Fibroblast of skin of back (primary cell): Measurements from ENCODE around the gene LPXN. TPM values are rescaled to one million over a fixed set of nuclear protein-coding genes. Genes with fewer than 3 reads are reported as not detected.

Experiments used
- DNase-seq: peaks from one replicate; pipeline ENCODE4 v3.0.0-alpha.2; 2013
- polyA plus RNA-seq, 2 experiments: library from polyadenylated mRNA; unstranded; fragments of 120-200 nt; gene quantifications; one replicate each; pipeline ENCODE4 v1.2.1, GENCODE V29; 2013; ENCODE audit not compliant: insufficient read length in 2 of 2

LPXN gene
- 2.2 TPM for polyA plus RNA-seq (2013, experiment 1 of 2; ENCODE audit: insufficient read length)
- polyA plus RNA-seq (2013, experiment 2 of 2; ENCODE audit: insufficient read length): 1.6 TPM

DNA sequence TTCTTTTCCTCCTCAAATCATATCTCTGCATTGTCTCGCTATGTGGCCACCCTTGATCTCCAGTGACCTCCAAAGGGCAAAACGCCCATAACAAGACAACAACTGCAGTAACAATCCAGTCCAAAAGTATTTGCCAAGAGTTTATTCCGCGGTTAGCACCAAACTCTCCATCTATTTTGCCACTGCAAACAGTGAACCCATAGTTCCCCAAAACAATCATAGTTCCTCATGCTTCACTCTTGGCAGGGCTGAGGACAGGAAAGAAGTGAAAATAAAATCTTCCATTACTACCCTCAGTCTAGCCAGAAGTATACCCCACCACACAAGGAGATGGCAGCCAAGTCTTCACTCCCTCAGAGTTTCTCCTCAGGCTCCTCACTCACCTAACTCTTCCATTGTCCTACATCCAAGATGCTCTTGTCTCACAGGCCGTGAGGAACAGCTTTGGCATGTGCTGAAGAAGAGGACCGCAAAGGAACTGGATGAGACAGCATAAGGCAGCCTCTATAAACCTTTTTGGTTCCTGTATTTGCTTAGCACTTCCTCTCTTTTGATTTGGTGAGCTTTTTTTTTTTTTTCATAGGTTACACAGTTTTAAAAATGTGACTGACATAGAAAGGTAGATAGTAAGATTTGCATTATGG is at the start of gene LPXN:
TSS of gene LPXN (minus strand) at position 480 of the 644 bp plus-strand sequence. CDS start at position 396, 84 bp downstream.
- DNase-seq: peak; percentile 31

DNA sequence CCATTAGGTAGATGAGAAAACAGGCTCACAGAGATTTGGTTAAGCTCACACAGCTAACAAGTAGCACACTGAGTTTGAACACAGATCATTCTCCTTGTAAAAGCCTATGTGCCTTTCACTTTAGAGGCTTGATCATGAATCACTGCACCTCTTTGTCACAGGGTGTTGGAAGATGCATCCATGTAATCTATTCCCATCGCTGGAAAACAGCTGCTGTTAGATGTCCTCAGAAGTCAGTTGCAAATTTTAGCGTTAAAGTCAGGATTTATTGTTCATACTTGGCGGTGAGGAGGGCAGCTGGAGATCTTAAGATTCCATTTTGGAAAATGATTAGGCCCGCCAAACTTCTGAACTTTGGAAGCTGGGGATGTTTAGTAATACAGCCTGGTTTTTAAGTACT is 49.4 kb upstream of the LPXN start:
- DNase-seq: no peak

DNA sequence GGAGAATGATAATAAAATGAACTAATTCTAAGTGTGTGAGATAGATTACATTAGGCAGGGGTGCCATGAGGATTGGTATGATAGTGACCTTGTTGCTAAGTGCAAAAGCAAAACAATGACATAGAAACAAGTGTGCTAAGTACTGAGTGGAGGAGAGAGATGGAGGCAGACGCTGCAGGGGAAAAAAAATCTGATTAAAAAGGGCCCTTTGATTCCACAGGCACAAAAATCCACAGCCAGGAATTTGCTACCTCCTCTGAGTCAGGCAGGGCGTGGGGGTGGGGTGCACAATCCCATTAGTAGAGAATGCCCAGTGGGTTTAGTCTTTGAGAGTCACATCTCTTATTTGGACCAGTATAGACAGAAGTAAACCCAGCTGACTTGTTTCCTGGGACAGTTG is 46.7 kb upstream of the LPXN start, which contains the start of gene CNTF:
TSS of gene CNTF (plus strand) at position 322 of the 400 bp plus-strand sequence. CDS start 88 bp downstream, outside the sequence.
- DNase-seq: peak; percentile 38

DNA sequence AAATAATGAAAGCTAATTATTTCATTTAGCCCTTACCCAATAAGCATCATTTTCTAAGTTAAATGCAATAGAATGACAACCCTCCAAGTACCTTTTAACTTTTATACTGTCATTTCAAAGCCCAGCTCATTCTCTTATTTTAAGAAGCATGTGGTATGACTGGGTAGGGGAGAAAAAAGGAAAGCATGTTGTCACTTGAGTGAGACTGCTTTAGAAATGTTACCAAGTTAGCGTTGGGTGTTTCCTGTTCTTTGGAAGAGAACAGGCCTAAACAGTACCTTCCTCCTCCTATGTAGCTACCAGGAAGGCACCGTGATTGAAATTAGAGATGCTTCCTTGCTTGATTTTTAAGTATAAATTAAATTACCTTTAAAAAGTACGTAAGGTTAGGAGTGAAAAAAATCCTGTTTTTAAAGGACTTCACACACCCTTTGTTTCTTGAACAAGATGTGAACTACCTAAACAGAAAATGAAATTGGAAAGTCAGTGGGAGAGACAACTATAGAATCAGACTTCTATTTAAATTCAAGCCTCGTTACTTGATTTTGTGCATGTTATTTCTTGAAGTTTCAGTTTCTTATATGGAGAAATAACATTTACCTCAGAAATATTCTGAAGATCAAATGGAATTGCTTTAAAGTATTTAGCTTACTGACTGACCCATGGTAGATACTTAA is 46.1 kb upstream of the LPXN start:
- DNase-seq: no peak

DNA sequence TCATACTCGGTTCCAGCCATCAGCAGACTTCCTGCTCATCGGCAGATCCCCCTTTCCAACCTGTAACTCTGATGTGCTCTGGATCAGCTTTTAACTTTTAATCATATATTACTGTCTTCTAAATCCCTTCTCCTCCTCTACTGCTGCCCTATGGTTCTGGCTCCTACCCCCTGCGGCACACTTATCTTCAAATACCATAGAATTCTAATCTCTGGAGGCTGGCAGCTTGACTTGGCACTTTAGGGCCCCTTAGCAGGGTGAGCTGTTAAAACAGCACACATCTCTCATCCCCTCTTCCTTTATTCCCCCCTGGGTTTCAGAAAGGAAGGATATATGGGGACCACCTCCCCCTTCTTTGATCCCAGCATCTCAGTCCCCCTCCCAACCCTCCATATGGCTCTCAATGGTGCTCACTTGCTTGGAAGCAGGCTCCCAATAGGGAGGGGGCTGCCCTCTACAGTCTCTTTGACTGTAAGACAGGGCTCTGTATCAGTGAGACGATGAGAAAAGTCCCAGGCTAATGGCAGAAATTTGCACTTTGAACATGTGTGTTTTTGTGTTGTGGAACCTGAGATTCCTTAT is 42.4 kb upstream of the LPXN start:
- DNase-seq: no peak

DNA sequence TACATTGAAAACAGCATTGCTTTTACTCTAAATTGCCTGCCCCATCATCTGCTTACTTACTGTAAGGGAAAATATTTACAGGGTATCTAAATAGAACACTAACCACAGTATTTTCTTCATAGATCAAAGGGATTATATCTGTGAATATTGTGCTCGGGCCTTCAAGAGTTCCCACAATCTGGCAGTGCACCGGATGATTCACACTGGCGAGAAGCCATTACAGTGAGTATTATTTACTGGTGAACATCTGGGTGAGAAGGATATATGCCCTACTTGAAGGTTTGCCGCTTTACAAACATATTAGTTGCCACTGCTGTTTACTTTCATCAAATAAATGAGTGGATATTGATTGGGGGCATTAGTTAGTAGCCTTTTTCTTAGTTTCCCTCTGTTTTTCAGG is 40.9 kb upstream of the LPXN start:
- DNase-seq: peak; percentile 51

DNA sequence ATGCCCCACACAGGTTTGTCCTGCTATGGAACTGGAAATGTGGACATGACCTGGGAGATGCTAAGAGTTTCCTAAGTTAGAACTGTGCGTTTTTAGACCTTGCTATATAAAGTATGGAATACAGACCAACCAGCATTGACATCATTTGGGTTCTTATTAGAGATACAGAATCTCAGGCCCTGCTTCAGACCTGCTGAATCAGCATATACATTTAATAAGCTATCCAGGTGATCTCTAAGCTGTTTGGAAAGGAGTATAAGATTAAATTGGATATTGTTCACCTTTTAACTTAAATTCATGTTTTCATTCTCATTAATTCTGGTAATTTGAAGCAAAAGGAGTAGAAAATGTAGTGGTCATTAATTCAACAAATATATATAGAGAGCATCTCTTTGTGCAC is 39.9 kb upstream of the LPXN start:
- DNase-seq: no peak

DNA sequence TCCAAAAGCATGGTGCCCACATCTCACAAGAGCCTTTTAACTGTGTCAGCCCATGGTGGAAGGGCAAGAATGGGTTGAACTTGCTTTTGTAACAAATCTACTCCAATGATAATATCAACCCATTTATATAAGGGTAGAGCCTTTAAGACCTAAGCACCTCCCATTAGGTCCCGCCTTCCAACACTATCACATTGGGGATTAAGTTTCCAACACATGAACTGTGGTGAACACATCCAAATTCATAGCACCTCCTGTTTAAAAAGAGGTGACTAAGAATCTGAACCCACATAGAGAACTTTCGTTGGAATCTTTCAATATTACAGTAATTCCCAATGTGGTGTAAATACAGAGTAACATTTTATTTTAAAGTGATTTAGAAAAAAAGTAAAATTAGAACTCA is 37.6 kb upstream of the LPXN start:
- no peak for DNase-seq

DNA sequence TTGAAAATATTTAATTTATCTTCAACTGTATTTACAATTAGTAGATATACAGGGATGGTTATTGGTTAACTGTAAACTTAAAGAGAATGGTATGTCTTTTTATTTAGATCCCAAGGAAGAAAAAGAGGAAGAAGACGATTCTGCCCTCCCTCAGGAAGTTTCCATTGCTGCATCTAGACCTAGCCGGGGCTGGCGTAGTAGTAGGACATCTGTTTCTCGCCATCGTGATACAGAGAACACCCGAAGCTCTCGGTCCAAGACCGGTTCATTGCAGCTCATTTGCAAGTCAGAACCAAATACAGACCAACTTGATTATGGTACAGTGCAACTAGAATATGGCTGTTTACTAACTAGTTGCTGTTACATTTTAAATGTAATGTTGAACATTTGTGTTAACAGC is 34.1 kb upstream of the LPXN start:
- DNase-seq: no peak

DNA sequence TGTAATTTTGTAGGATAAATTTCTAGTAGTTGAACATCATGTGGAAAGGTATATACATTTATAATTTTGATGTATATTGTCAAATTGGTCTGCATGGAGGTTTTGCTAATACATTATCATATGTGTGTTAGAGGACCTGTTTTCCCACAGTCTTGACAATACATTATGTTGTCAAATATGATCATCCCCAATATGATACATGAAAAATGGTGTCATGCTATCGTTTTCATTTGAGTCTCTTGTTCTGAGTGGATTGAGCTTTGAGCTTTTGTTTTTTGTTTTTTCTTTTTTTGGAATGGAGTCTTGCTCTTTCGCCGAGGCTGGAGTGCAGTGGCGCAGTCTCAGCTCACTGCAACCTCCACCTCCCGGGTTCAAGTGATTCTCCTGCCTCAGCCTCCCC is 32.7 kb upstream of the LPXN start:
- no peak for DNase-seq

DNA sequence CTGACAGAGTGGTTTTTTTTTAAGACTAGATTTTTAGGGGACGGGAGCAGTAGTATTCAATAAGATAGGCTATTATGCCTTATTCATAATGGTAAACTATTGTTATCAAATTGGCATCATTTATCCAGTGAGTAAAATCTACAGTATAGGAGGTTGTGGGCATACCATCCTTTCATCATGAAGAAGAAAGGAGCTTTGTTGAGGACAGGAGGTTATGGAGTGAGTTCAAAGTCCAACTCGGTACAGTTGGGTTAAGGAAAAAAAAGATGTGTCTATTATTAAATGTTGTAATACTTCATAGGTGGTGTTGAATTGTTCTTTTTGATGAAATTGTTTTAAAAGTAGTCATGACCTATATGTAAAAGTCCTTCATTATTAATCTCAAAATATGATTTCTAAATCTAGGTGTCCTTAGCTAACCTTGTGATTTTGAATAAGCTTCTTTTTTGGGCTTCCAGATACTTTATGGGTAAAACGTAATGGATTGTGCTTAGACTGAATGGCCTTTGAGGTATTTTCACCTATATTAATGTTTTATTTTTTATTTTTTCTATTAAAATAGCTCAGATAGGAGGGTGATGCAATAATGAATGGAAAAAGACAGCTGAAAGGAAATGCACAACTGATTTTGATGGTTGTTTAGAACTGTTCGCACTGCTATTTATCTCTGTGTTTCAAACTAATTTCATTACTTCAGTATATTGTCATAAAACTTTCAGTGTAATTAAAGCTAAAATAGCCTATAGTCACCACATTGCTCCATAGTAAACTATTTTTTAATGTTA is 31.5 kb upstream of the LPXN start:
- no peak for DNase-seq

DNA sequence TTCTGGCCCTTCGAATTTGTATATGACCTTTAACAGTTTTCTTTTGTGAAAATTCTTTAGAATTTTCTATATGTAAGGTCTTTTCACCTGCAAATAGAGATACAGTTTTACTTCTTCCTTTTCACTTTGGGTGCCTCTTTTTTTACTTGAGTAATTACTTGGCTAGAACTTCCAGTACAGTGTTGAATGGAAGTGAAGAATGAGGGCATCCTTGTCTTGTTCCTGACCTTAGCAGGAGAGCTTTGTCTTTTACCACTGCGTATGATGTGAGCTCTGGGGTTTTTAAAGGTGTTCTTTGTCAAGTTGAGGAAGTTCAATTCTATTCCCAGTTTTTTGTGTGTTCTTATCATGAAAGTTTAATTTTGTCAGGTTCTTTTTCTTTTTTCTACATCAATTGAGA is 24.9 kb upstream of the LPXN start:
- DNase-seq: no peak

DNA sequence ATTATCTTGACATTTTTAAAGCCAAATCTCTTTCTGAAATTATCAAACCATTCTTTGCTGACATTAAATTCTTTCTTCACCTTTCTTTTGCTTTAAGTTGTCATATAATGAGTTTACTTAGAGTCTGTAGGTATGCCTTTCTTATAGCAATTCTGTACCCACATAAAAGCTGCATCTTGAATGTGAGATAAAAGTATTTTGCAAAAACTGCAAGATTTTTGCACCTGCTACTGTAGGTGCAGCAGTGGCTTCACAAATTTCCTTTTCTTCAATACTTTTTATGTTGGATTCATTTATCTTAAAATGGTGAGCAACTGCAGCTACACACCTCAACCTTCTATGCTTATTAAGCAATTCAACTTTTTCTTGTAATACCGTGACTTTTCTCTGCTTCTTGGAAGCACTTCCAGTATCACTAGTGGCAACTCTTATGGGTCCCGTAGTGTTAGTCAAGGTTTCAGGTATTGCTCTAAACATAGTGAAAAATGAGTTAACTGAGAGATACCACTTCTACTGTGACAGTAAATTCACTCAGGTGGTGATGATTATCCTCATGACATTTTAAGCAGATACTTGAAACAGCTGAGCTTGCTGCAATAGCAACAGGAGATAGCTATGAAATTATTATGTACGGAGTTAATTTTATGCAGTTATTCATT is 22.0 kb upstream of the LPXN start:
- no peak for DNase-seq

DNA sequence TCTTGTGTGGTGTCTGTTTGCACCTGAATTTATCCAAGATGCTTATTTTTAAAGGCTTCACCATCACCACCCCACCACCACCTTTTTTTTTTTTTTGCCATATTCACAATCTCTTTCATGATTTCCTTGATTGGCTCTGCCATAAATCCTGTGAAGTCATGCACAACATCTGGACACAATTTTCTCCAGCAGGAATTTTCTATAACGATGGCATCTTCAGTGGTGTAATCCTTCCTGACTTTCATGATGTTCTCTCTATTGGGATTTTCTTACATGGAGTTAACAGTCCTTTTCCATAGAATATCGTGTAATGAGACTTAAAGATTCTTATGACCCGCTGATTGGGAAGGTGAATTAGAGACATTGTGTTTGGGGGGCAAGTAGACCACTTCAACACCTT is 21.0 kb upstream of the LPXN start:
- no peak for DNase-seq

DNA sequence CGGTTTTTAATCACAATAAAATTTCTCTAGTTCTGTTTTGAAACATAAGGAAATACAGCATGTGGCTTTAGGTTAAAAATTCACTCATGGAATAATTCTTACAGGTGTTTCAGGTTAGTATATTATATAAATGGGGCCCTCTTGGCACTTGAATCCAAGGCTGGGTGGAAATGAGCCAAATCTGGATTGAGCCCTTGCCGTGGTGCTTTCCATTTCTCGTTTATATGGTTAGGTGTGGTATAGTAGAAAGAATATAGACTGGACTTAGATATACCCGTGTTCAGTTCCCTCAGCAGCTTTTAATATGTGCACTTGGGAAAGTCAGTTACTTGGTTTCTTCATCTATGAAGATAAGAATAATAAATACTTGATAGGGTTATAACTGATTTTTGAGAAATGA is 19.2 kb upstream of the LPXN start:
- no peak for DNase-seq

DNA sequence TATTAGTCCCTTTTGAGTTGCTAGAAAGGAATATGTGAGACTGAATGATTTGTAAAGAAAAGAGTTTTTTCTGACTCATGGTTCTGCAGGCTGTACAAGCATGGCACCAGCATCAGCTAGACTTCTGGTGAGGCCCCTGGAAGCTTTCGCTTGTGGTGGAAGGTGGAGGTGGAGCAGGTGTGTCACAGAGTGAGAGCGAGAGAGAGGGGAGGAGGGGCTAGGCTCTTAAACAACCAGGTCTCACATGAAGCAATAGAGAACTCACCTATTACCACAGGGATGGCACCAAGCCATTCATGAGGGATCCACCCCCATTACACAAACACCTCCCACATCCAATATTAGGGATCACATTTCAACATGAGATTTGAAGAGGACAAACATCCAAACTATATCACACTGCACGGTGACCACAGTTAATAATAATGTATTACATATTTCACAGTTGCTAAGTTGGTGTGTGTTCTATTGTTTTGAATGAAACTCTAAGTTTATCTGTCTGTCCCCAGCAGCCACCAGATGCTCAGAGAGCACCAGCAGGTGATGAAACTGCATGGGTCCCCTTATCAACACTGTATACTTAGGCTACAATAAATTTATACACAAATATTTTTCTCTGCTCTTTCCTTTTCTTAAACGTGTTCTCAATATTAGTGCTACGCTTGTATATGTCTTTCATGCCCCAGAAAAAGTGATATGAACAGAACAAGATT is 17.3 kb upstream of the LPXN start:
- no peak for DNase-seq

DNA sequence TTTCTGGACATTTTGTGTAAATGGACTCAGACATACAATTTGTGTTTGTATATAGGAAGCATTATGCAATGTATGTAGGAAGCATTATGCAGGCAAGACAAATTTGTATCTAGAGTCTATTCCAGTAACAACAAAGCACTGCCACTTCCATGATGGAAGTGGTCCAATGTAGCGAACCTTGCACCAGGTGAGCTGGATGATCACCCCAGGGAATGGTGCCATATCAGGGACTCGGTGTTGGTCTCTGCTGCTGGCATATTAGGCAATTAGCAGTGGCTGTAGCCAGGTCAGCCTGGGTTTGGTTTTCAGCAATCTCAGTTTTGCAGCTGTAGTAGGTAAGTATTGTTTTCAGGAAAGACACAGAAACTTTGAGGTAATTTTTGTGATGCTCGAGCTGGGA is 16.0 kb upstream of the LPXN start:
- no peak for DNase-seq

DNA sequence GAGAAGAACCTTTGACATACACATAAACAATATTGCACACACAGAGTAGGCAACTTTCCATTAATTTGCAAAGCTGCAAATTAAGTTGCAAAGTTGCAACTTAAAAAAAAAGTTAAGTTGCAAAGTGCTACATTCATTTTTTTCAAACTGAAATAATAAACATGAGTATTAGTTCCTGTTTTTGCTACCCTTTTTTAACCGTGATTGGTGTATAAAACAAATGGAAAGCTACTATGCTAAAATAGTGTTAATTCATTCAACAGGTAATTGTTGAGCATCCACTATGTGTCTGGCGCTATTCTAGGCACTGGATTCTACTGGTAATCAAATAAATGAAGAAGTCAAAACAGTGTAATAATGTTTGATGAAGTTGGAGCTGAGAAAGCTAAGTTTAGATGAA is 11.3 kb upstream of the LPXN start:
- DNase-seq: no peak

DNA sequence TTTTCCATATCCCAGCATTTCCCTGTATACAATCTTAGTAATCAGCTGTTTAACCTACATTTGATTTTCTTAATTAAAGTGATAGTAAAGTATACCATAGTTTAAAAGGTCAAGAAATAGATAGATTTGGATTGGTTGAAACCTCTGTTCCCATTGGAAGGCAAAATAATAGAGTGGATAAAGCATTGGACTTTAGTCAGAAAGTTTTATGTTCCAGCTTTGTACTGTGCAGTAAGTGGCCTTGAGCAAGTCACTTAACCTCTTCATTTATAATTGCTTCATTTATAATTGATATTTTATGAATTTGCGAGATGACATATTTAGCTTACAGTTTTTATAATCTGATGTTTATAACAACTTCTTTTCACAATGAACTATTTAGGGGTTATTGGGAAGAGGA is 6.8 kb upstream of the LPXN start:
- DNase-seq: no peak

DNA sequence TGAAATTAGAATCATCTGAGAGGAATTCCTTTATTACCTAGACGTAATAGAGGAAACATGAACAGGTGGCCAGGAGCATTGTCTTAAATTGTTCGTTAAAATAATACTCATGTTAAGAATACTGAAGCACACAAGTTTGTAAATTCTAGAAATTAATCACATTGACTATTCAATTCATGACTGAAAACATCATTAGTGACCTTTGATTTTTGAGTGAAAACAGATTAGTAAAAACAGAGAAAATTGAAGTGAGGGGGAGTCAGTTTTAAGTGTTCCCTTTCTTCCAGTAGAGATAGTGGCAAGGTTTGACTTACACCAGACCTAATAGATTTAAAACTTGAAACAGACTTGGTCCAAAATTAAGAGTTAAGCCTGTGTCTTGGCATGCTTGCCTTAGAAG is 4.7 kb upstream of the LPXN start:
- no peak for DNase-seq

DNA sequence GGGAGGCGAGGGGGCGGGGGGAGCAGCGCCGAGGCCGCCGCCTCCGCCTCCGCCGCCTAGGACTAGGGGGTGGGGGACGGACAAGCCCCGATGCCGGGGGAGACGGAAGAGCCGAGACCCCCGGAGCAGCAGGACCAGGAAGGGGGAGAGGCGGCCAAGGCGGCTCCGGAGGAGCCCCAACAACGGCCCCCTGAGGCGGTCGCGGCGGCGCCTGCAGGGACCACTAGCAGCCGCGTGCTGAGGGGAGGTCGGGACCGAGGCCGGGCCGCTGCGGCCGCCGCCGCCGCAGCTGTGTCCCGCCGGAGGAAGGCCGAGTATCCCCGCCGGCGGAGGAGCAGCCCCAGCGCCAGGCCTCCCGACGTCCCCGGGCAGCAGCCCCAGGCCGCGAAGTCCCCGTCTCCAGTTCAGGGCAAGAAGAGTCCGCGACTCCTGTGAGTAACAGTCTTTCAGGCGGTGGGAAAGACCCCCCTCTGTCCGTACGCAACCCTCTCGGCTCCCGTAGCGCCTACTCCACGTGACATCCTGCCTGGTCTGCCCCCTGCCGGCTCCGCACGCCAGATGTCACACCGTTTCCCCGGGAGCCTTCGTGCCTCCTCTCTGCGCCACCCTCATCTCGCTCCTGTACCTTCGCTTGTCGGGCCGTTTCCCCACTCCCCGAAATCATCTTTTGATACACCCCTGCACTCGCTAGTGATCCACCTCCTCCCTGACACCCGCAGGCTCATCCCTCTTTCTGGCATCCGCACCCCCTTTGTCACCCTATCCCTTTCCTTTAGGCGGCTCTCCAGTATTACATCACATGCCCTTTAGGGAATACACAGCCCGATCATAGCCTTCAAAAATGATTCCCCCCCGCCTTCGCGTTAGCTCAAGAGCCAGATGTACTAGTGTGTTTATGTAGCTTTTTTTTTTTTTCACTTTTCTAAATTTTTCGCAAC is 3.8 kb upstream of the LPXN start:
- DNase-seq: peak; percentile 92
